GM21737 (cell line): ENCODE measurements around the gene SETBP1.

Experiments used
- ATAC-seq: cut with Tn5 transposase; IDR thresholded peaks from one replicate; pipeline ENCODE4 v1.9.1; 2021; ENCODE audit warnings: mild to moderate bottlenecking, moderate library complexity; ENCODE audit not compliant: unreplicated experiment

Gene SETBP1

DNA sequence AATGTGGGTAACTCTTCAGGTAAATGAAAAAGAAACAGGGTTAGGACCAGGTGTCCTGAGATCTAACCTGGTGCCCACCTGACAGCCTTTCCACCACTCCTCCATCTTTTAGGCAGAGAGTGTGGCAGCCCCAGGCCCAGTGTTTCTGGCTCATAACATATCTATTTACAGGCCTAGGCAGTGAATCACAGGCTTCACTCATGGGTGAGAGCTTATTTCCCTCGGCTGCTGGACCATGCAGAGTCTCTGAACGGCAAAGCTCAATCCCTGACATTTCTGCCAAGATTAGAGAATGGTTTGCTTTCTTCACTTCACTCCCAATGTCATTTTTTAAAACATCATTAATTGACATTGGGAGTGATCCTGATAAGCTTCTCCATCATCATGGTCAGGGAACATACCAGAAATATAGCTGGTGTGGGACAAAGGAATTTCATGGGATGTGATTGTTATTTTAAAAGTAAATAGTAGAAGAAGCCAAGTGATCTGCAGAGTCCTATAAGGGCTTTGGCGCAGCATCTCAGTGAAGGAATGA, 323.9 kb downstream of the SETBP1 start:
- no peak for ATAC-seq

GRCh38 chr18:45006934-45007333, 326.2 kb downstream of the SETBP1 start:
- no peak for ATAC-seq

DNA sequence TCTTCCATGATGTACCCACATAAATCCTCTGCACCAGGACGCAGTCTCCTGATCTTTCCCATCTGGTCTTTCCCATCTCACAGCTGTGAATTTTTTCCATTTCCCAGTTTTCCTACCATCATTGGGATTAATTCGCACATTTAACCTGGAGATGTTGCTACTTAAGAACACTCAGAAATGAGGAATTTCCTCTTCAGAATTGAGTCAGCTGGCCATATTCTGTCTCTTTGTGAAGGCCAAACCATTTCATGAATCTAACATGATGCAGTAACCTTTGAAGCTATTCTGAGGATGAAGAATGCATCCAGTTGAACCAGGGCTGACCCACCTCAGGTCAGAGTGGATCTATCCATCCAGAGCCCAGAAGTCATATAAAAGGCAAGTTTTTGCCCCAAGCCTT, 326.8 kb downstream of the SETBP1 start:
- ATAC-seq: no peak

DNA sequence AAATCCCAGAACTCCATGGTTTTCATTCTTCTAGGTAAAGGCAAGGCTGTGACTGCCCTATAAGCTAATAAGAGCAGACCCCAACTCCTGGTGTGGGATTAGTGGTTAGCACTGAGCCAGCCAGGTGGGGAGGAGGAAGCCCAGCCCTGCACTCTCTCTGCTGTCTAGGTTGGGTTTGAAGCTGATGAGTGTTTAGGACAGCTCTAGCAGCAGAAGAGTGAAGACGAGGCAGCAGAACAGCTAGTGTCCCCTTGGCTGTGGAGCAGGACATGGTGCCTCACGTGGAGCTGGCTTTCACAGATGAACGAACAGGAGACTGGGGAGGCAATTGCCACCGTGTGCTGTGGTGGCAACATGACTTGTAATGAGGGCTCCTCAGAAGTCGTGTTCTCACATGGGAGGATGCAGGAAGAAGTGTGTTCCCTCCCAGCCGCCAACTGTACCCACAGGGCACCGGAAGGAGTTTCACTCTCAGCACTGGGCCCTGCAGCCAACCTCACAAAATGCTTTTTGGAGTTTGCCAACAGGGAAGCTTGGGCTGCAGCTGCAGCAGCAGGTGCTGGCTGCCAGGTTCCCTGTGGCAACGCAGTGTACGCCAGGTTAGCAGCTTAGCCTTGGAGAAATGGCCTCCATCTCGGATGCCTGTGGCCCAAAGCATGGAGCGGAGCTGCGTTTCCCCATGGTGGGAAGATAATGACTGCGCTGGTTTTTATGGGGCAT, 328.2 kb downstream of the SETBP1 start:
- no peak for ATAC-seq

DNA sequence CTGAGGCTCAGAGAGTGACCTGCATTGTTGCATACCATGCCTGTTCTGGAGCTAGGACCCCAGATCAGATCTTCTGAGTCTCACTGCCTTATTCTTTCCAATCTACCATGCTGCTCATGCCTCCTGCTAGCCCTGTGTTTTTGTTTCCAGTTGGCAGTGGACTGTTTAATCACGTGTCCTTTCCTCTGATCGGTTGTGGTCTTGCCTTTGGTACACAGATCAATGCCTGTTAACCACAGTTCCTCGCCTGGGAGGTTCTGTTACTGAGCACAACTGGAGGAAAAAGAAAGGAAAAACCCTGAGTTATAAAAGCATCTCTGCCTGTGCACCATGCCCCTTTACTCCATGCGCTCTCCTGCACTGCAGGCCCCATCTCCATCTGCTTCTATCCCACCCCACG, 329.1 kb downstream of the SETBP1 start:
- ATAC-seq: no peak

DNA sequence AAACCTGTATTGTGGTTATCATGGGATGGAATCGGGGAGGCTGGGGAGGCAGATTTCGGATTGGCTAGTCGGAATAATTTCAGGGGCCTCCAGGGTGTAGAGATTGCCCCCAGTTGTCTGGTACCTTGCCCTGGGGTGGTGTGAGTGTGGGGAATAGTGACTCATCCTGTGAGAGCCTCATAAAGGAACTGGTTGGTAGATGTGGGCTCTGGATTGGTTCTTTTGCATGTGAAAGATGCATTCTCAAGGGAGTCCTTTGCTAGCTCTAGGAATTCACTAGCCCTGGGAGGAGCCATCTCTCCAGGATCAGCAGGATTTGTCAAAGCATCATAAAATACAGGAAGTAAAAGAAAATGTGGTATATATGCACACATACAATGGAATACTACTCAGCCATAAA, 331.6 kb downstream of the SETBP1 start:
- no peak for ATAC-seq

DNA sequence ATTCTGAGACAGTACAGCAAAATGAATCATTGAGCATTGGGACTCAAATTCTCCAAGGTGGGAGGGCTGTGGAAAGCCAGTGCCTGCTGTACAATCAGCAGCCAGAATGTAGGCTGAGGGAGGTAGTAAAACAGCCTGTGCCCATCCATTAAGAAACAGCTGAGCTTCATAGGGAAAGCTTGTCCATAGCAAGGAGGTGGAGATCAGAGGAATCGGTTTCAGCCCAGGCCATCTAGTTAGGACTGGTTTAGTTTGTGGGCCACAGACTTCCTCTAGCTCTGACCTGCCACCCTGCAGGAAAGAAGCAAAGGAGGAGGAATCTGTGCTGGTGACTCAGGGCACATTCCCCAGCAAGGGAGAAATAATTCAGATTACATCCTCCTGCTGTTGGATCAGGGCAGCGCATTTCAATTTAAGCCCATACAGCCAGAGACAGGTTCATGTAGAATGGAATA, 333.4 kb downstream of the SETBP1 start:
- no peak for ATAC-seq

GRCh38 chr18:45015788-45016128, 335.1 kb downstream of the SETBP1 start:
- ATAC-seq: no peak

- no peak for ATAC-seq
Measured at GRCh38 chr18:45019469-45019868, 338.8 kb downstream of the SETBP1 start.

DNA sequence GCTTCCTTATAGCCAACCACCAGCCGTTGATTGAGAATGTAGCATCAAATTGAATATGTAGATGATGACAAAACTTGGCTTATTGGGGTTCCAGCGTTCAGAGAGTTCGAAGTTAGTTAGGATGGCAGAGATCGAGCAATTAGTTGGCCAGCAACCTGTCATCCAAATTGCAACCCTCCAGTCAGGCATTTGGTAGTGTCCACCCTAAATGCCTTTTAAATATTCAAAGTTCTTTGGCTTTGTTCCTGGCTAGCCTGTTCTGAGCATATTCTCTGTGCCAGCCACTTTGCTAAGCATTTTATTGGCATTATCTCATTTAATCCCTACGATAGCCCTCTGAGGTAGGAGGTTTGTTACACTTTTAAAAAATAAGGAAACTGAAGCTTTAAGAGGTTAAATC, 342.8 kb downstream of the SETBP1 start:
- no peak for ATAC-seq

GRCh38 chr18:45024357-45025088, 343.8 kb downstream of the SETBP1 start:
- no peak for ATAC-seq

GRCh38 chr18:45025089-45025450, 344.4 kb downstream of the SETBP1 start:
- no peak for ATAC-seq

DNA sequence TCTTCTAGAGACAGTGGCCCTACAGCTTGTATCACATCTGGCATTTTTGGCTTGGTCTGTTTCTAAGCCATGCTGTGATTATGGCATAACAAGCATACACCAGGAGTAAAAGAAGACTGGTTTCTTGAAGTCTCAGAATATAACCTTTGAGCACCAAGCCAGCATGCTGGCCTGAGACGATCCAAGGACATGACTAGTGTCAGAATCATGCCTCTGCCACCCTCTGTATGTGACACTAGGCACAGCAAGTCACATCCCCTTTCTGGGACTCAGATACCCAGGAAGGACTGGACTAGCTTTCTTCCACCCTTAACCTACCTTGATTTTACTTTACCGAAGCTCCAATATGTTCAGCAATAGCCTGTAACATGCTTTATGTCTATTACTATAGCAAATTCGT, 345.5 kb downstream of the SETBP1 start:
- ATAC-seq: no peak

DNA sequence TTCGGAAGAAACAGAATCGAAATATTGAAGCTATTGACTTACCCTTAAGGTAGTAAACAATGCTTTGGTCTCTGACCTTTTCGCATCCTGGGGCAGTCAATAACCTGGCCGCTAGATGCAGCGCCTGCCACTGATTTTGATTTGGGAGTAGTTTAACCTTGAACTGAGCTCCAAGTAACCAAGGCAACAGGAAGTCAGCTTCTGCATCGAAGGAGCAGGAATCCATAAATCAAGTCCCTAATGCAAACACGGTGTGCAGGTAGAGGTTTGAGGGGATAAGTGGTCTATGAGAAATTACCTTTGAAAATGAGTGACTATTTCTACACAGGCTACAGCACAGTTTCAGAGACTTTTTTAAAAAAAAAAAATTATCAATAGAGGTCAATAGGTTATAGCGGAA, 353.5 kb downstream of the SETBP1 start:
- no peak for ATAC-seq

- ATAC-seq: no peak
Measured at GRCh38 chr18:45037618-45038017, 356.9 kb downstream of the SETBP1 start.

- no peak for ATAC-seq
Measured at GRCh38 chr18:45039376-45039775, 358.7 kb downstream of the SETBP1 start.

DNA sequence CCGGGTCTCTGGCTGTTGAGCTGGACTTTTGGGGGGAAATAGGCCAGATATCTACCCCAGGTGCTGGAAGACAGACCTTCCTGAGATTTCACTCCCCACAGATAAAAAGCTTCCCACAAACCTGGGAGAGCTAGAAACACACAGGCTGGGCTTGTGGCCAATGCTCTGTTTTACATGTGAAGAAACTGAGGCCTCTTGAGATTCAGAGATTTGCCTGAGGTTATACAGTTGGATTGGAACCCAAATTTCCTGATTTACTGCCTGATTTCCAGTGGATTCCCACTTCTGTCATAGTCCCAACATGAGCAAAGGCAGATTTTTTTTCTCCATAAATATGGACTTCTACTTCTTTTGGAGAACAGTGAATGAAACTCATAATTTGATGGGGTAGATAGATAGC, 360.2 kb downstream of the SETBP1 start:
- ATAC-seq: no peak

GRCh38 chr18:45044787-45045186, 364.1 kb downstream of the SETBP1 start:
- no peak for ATAC-seq

- ATAC-seq: no peak
Measured at GRCh38 chr18:45046228-45046627, 365.5 kb downstream of the SETBP1 start.

DNA sequence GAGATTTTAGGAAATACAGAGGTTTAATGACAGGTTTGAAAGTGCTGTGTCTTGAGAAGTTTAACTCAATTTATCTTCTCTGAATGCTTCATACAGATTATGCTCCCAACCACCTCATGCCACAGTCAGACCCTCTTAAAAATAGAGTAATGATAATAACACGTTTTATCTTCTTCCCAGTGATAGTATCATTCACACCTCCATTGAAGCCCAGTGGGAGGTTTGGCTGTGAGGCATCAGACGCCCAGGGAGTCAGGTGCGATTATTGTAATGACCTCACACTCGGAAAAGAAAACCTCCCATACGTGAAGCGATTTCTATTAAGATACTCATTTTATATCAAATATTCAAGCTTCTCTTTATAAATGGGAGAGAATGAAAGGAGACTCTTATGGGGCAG, 366.3 kb downstream of the SETBP1 start:
- ATAC-seq: no peak

DNA sequence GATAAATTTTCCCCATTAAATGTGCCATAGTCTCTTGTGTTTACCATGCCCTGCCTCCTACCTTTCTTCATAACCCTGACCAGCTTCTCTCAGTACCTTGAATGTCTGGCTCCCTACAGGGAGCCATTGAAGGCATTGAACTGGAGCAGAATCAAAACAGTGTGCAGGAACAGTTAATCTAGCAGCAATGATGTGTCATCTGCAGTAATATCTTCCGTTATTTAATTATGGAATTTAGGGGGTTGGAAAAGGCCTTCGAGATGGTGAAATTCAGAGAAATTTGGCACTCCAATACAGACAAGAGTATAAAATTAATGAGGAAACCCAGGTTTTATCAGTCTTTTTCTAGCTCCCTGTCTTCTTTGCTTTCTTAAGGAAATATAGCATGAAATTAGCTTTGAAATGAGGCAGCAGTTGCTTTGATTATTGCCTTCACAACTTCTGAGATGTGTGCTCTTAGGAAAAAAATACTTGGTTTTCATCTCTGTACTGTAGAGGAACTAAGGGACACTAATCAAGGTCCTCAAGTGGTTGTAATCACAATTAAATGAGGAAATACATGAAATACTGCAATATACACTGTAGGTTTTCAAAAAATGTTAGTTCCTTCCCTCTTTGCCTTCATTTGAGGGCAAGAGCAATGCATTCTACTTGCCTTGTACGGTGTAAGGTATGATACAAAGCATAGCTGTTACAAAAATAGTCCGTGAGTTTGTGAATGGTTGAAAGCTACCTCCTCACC, 369.1 kb downstream of the SETBP1 start:
- ATAC-seq: no peak
